KOPT-K1 (cell line): ENCODE measurements around the gene IRF5.

Experiments
- H3K27ac ChIP-seq: fragments of 200-600 bp; sonication (generic); 2 replicates; pipeline ENCODE4 v1.5.1; 2016; ENCODE audit warnings: antibody characterized with exemption, mild to moderate bottlenecking, low read depth, low read length; ENCODE audit not compliant: poor library complexity, severe bottlenecking
- H3K36me3 ChIP-seq: fragments of 200-600 bp; sonication (generic); 2 replicates; pipeline ENCODE4 v1.5.1; 2017; ENCODE audit warnings: antibody characterized with exemption, mild to moderate bottlenecking, low read length, moderate library complexity; ENCODE audit not compliant: insufficient read depth
- H3K9me3 ChIP-seq: fragments of 200-600 bp; sonication (generic); 2 replicates; pipeline ENCODE4 v1.5.1; 2017; ENCODE audit warnings: antibody characterized with exemption, low read length, mild to moderate bottlenecking; ENCODE audit not compliant: insufficient read depth, poor library complexity, severe bottlenecking

IRF5 gene

DNA sequence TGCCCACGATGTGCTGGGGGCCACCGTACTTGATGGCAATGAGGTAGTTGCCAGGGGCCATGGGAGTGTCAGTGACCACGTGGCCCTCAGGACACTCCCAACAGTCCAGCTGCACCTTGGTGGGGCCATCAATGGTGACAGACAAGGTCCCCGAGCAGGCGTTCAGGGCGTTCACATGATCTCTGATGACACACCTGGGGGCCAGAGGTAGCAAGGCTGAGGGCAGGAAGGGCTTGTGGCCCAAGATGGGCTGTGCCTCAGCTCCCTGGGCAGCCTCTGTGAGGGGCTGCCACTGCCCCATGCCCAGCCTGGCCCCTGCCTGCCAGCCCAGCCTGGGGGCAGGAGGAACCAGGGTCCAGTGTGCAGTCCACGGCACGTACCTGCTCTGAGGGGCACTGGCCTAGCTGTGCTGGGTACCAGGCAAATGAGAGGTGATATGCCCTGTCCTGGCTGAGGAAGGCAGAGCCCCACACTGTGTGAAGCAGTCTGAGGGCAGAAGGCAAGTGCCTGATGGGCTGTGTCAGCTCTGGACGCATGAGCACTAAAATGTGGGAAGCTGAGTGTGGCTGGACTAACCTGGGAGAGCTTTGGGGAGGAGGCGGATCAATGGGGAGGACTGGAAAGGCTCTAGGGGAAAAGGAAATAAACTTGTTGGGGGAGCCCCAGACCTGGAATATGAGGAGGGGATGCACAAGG, 23.7 kb upstream of the IRF5 start:
- Histone ChIP-seq H3K9me3 (no peaks in the 10 kb centered on the region), H3K27ac (no peak overlapping the region), H3K36me3 (no peaks in the 10 kb centered on the region)

DNA sequence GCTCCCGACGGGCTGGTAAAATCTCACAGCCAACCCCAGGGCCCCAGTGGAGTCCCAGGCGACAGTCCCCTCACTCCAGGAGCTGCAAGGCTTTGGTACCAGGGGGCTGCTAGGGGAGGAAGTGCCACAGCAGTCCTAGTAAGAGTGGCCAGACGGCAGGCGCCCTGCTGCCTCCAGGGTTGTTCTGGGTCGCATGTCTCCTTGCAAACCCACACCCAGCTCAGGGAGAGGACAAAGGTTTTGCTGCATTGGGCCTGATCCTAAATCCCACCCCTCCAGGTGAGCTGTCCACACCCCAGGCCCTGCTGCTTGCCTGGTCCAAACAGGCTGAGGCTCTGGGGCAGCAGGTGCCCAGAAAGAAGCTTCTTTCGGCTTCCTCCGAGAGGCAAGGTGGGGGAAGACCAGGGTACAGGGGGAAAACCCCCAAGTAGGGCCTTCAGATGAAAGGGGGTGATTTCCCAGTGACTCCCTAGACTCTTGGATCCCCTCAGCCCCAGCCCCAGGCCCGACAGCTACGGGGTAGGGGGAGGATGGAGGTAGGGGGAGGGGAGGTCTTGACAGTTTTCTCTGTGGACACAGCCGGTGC, 23.1 kb upstream of the IRF5 start:
- Histone ChIP-seq H3K36me3 (no peaks in the 10 kb centered on the region), H3K9me3 (no peaks in the 10 kb centered on the region), H3K27ac (no peak overlapping the region)

DNA sequence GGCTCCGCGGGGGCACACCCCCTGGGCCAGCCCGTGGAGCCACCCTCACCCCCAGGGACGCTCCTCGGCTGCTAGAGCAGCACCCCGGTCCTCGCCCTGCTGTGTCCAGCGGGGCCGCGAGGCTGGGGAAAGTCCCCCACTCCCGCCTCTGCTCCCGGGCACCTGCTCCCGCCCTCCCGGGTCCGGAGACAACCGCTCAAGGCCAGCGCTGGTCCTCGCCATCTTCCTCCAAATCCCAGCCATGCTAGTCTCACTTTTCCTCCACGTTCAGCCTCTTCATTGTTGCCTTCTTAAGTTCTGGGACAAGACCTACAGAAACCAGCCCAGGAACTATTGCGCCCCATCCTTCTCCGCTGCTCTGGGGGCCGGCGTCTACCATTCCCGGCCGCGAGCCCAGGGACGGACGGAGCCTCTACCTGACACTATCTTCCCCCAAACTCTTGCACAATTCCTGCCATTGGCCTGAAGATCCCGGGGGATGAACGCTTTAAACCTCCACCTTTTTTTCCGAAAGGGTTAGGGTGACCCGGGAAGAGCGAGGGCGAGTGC, 22.4 kb upstream of the IRF5 start:
- no peak overlapping the region for H3K27ac ChIP-seq
- no peaks in the 10 kb centered on the region for H3K36me3 ChIP-seq
- H3K9me3 ChIP-seq = no peaks in the 10 kb centered on the region

DNA sequence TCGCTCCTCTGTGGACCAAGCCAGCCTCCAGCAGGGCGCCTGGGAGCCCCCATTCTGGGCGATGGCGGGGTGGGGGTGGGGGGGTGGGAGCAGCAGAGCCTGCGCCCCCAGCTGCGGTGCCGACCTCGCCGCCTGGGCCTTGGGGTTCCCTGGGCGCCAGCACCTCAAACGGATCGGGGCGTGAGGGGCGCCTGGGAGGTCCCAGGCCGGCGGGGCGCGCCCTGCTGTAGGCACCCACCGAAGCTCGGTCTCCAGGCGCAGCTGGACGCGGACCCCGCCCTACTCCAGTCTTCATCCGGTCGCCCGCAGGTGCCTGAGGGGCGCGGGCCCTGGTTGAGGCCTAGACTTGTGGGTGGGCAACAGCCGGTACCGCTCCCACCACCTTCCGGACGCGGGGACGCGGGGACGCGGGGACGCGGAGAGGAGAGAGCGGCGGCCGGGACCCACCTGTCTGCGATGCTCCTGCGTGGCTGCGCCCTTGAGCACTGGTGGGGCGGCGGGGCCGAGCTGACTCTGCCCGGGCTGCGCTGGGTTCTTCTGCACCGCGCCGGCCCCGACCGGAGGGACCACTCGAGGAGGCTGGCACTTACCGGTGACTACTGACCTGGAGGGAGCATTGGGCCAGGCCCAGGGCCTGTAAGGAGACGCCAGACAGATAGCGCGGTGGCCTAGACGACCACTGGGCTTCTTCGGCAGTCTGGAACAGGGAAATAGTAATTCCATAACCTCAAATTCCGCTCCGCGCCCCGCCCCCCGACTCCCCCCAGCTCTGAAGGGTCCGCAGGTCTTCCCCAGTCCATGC, 21.7 kb upstream of the IRF5 start:
- H3K36me3 ChIP-seq = no peaks in the 10 kb centered on the region
- no peaks in the 10 kb centered on the region for H3K9me3 ChIP-seq
- H3K27ac ChIP-seq = no peak overlapping the region

DNA sequence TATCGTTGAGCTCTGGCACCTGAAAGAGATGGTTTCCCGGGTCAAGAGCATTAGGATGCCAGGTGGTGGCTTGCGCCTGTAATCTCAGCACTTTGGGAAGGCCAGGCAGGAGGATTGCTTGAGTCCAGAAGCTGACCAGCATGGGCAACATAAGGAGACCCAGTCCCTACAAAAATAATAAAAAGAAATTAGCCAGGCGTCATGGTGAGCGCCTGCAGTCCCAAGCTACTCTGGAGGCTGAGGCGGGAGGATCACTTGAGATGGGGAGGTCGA, 21.1 kb upstream of the IRF5 start:
- Histone ChIP-seq H3K9me3 (no peaks in the 10 kb centered on the region), H3K27ac (no peak overlapping the region), H3K36me3 (no peaks in the 10 kb centered on the region)

DNA sequence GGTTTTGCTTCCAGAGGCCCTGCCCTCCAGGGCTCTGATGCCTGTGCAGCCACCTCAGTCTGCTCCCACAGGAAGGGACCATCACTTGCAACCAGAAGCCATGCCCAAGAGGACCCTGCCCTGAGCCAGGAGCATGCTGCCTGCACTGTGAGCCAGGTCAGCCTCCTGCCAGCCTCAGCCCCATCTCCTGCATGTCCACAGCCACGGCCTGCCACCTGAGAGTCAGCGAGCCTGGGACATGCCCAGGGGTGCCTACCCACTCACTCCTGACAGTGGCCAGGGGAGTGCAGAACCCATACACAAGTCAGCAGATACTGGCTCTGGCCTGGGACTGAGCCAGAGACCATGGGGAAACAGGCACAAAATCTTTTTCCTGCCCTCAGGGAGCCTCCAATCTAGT, 20.6 kb upstream of the IRF5 start:
- Histone ChIP-seq H3K27ac (no peak overlapping the region), H3K9me3 (no peaks in the 10 kb centered on the region), H3K36me3 (no peaks in the 10 kb centered on the region)

DNA sequence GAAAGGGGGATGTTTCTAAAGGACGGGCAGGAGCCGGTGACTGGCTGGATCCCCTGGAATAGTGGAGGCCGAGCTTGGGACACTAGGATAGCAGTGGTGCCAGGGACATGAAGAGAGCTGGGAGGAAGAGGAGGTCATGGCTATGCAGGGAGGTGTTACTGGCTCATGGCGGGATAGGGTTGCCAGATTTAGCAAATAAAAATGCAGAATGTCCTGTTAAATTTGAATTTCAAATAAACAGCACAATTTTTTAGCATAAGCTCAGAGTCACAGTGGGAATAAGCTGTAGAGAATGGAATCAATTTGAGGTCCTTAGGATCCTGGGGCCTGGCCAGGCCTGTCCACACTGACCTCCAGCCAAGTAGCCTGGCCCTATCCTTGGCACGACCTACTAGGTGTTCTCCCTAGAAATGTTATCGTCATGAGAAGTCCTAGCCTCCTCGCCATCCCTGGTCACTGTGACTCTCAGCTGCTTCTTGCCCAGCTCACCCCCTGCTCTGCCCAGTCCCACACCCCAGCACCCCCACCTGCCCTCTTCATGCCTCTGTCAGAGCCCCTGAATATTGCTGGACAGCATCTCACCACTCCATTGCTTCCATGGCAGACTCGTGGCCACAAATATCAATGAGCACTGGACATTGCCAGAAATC, 19.6 kb upstream of the IRF5 start:
- Histone ChIP-seq H3K36me3 (no peaks in the 10 kb centered on the region), H3K27ac (no peak overlapping the region), H3K9me3 (no peaks in the 10 kb centered on the region)

DNA sequence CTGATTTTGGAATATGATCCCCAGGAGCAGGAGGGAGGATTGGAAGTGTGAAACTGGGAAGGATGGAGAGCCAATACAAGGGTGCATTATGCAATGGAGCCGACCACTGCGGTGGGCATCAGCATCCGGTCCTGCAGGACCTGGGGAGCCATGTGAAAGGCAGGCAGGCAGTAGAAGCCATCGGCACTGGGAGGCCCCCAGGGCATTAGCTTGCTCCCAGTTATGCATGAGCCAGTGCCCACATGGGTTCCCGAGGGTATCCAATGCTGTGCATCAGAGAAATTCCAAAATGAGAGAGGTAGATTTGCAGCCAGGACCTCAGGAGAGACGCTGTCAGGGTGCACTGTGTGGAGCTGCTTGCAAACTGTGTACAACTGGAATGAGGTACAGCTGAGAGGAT, 18.5 kb upstream of the IRF5 start:
- no peak overlapping the region for H3K27ac ChIP-seq
- H3K36me3 ChIP-seq = no peaks in the 10 kb centered on the region
- no peaks in the 10 kb centered on the region for H3K9me3 ChIP-seq

DNA sequence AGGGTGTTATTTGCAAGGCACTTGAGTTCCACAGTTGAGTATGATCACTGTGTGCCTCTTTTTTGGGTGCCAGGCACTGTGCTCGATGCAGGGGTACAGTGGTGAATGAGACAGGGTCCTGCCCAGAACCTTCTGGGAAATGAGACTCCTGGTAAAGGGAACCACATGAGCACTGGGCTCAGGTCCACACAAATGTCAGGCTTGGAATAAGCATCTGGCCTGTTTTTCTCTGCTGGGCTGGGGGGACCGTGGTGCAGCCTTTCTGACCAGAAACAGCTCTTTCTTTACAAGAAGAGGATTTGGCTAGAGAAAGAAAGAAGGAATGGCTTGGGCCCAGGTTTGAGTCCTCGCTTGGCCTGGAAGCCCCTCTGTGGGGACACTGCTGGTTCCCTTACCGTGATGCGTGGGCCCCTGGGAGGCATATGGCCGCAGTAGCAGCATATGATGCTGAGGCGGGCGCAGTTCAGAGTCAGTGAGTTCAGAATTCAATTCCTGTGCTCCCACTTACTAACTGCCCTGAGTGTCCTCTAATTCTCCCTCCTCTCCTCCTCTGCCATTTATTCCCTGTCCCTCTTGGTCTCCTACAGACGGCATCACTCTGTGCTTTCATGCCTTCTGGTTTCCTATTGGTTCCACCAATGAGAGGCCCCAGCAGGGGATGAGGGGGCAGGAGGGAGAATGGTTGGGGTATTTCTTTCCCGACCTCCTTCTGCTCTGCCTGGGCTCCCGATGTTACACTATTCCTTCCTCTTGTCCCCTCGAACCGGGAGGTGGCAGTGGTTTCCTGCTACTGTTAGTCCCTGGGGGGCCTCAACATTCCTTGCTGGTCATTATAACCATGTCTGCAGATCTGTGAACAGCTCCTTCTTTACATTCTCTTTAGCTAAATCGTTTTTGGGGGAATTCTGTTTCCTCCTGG, 17.6 kb upstream of the IRF5 start:
- Histone ChIP-seq H3K27ac (no peak overlapping the region), H3K9me3 (no peaks in the 10 kb centered on the region), H3K36me3 (no peaks in the 10 kb centered on the region)

DNA sequence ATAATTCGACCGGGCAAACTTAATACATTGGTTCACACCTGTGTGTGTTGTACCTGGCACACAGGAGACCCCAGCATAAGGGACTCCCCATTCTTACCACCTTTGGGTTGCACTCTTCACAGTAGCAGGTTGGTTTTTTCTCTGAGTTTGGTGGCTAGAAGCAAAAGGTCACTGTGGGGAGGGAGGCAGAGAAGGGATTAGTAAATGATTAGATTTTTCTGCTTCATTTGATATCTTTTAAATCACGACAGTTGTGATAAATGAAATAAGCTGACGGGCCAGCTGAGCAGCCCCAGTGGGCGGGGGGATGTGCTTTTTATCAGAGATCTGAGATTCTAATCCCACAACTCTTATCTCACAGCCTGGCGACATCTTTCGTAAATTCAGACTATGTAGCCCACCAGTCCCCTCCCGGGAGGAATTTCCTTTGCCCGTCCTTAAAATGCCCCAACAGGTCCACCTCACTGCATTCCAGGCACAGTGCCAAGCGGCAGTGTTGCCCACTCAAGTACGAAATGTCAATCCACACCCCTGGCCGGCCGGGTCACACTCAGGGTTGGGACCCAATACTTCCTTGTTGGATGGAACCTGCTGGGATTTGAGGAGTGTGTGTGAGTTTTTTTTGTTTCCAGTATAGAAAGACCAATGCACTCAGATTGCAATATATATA, 16.7 kb upstream of the IRF5 start:
- Histone ChIP-seq H3K27ac (no peak overlapping the region), H3K36me3 (no peaks in the 10 kb centered on the region), H3K9me3 (no peaks in the 10 kb centered on the region)

DNA sequence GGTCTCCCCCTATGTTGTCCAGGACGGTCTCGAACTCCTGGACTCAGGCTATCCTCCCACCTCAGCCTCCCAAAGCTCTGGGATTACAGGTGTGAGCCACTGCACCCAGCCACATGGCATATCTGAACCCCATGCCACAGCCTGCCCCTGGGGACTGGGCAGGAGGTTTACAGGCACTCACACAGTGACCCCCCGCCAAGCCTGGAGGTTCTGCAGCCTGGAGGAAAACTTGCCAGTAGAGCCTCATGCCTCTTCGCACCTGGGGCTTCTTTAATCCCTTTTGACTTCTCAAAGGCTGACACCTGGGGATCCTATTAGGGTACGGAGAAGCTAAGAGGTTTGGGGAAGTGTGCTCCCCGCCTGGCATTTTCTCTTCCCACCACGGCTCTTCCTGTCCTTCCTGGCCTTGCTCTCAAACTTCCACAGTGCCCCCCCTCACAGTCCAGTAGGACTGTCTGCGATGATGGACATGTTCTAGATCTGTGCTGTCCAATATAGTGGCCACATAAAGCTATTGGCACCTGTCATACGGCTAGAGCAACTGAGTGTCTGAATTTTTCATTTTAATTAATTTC, 15.8 kb upstream of the IRF5 start:
- H3K36me3 ChIP-seq = no peaks in the 10 kb centered on the region
- H3K27ac ChIP-seq = no peak overlapping the region
- no peaks in the 10 kb centered on the region for H3K9me3 ChIP-seq

DNA sequence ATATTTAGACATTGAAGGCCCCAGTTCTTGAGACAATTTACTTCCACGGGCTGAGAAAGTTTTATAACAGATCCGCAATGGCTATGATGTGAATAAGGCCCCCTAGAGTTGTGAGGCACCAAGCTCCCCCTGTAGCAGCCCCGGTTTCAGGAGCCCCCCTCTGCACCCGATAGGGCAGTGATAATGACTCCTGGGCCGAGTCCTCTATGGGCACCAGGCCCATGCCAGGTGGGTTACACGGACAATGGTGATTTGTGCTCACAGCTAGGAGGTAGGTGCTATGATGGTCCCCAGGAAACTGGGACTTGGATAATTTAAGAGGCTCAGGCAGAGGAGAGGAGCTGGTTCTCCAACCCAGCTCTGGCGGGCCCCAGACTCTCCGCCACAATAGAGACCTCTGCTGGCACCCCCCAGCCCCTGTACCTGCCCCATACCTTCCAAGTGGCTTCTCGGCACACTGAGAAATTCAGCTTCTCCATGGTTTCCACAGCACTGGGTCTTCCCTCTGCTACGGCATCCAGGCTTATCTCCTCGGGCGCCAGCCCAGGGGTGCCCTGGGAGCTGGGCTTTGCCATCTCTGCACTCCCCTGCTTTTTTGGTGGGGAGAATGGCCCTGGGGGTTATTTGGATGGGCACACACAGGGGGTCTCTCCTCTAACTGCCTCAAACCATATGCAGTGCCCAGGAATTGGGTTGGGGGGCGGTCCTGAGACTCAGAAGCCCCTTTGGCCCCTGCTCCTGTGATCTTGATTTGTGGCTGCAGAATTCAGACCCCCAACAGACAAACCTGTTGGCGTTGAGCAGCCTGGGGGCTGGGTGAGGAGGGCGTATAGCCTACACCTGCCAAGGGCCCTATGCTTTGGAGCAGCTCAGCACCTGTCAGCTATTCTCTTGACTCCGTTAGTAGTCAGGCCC, 15.0 kb upstream of the IRF5 start:
- H3K27ac ChIP-seq = no peak overlapping the region
- no peaks in the 10 kb centered on the region for H3K9me3 ChIP-seq
- no peaks in the 10 kb centered on the region for H3K36me3 ChIP-seq

DNA sequence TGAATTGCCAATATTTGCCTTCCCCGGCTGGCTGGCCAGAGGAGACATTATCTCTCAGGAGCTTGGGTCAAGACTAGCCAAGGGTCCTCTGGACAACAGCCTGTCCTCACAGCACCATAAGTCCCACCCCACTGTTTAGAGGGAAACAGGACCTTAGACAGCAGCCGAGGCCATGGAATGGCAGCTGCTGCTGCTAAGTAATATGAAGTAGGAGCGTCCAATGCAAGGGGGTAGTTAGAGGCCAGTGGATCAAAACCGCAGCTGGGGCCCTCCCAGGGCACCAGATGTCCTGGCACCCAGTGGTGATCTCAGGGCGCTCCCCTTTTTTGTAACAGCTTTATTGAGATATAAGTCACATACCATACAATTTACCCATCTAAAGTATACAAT, 14.3 kb upstream of the IRF5 start:
- Histone ChIP-seq H3K27ac (no peak overlapping the region), H3K36me3 (no peaks in the 10 kb centered on the region), H3K9me3 (no peaks in the 10 kb centered on the region)
